Smooth muscle cell (in vitro differentiated cells): ENCODE measurements around the gene TENT4B. TPM values are rescaled to one million over a fixed set of nuclear protein-coding genes. Genes with fewer than 3 reads are reported as not detected.
"Not testable (repeated sequence)": the region's sequence is repeated elsewhere in the genome, so short reads cannot be mapped to it uniquely, and the experiment has no call there.

Experiments
- DNase-seq: peaks from one replicate; lab custom pipeline; 2025; ENCODE audit not compliant: unreplicated experiment; lab: John Stamatoyannopoulos, UW
- H2AFZ ChIP-seq: fragments of 200-600 bp; sonication (generic); 2 replicates; pipeline ENCODE4 v1.6.0; 2016; ENCODE audit warnings: antibody characterized with exemption, low read depth, mild to moderate bottlenecking
- H3F3A ChIP-seq: fragments of 200-600 bp; sonication (generic); 2 replicates; pipeline ENCODE4 v1.6.0; 2017; ENCODE audit warnings: antibody characterized with exemption, low read depth
- H3K27ac ChIP-seq: fragments of 200-600 bp; sonication (generic); 2 replicates; pipeline ENCODE4 v1.5.1; 2016; ENCODE audit warnings: low read depth, mild to moderate bottlenecking
- H3K27me3 ChIP-seq: fragments of 200-600 bp; sonication (generic); 2 replicates; pipeline ENCODE4 v1.6.1; 2016; ENCODE audit warnings: low read depth, mild to moderate bottlenecking
- H3K36me3 ChIP-seq: fragments of 200-600 bp; sonication (generic); 2 replicates; pipeline ENCODE4 v1.5.1; 2016; ENCODE audit warnings: low read depth
- H3K4me1 ChIP-seq: fragments of 200-600 bp; sonication (generic); 2 replicates; pipeline ENCODE4 v1.5.1; 2016; ENCODE audit warnings: low read depth
- H3K4me2 ChIP-seq: fragments of 200-600 bp; sonication (generic); 2 replicates; pipeline ENCODE4 v1.6.0; 2016; ENCODE audit warnings: mild to moderate bottlenecking
- H3K4me3 ChIP-seq: fragments of 200-600 bp; sonication (generic); 2 replicates; pipeline ENCODE4 v1.5.1; 2016; ENCODE audit warnings: mild to moderate bottlenecking
- H3K79me2 ChIP-seq: fragments of 200-600 bp; sonication (generic); 2 replicates; pipeline ENCODE4 v1.6.0; 2016; ENCODE audit warnings: low read depth, mild to moderate bottlenecking
- H3K9ac ChIP-seq: fragments of 200-600 bp; sonication (generic); 2 replicates; pipeline ENCODE4 v1.6.0; 2016; ENCODE audit warnings: low read depth
- H3K9me3 ChIP-seq: fragments of 200-600 bp; sonication (generic); replicated peaks from 2 replicates; pipeline ENCODE4 v1.5.1; 2016; ENCODE audit warnings: low read depth
- H4K20me1 ChIP-seq: fragments of 200-600 bp; sonication (generic); 2 replicates; pipeline ENCODE4 v1.6.0; 2016; ENCODE audit warnings: low read depth
- WGBS: methylation state at CpG from one replicate; pipeline ENCODE4 v1.1.7; 2016; ENCODE audit warnings: low lambda C conversion rate; 5-methylcytosine and 5-hydroxymethylcytosine counted together
- polyA plus RNA-seq: library from polyadenylated mRNA; unstranded; fragments of >200 nt; fragmentation: Nextera tagmentation; extraction: Ambion mirVana; gene quantifications from 2 replicates; pipeline ENCODE4 v1.2.1, GENCODE V29; 2016
- total RNA-seq: library from RNA; depleted of rRNA; stranded (reverse); fragments of >200 nt; gene quantifications from 2 replicates; pipeline ENCODE4 v1.2.3, GENCODE V29; 2014
- TF ChIP-seq, protein P1 (sequence below): fragments of 200-600 bp; sonication (generic); IDR thresholded peaks from 2 replicates; pipeline ENCODE4 v1.5.1; 2017; ENCODE audit warnings: borderline replicate concordance, mild to moderate bottlenecking, antibody characterized with exemption; ENCODE audit not compliant: insufficient read depth, poor library complexity, severe bottlenecking

The TENT4B gene
- total and polyA plus RNA-seq, 2 experiments from 2014 or later, result 2.6 to 8.8 TPM

- Histone ChIP-seq H3K4me1 (no peaks in the 10 kb centered on the region), H3K4me2 (no peak overlapping the region), H3K27me3 (no peaks in the 10 kb centered on the region), H3K9ac (no peak overlapping the region), H3K9me3 (no peaks in the 10 kb centered on the region), H3K27ac (no peak overlapping the region), H4K20me1 (no peaks in the 10 kb centered on the region), H3K4me3 (no peak overlapping the region), H3F3A (no peaks in the 10 kb centered on the region), H3K36me3 (no peaks in the 10 kb centered on the region), H3K79me2 (no peaks in the 10 kb centered on the region), H2AFZ (no peak overlapping the region)
- 86% methylated on average over 2 of the region's 2 CpGs for WGBS
- DNase-seq, result no peak
- TF ChIP-seq, protein P1, sequence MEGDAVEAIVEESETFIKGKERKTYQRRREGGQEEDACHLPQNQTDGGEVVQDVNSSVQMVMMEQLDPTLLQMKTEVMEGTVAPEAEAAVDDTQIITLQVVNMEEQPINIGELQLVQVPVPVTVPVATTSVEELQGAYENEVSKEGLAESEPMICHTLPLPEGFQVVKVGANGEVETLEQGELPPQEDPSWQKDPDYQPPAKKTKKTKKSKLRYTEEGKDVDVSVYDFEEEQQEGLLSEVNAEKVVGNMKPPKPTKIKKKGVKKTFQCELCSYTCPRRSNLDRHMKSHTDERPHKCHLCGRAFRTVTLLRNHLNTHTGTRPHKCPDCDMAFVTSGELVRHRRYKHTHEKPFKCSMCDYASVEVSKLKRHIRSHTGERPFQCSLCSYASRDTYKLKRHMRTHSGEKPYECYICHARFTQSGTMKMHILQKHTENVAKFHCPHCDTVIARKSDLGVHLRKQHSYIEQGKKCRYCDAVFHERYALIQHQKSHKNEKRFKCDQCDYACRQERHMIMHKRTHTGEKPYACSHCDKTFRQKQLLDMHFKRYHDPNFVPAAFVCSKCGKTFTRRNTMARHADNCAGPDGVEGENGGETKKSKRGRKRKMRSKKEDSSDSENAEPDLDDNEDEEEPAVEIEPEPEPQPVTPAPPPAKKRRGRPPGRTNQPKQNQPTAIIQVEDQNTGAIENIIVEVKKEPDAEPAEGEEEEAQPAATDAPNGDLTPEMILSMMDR, result no peak
Observed at GRCh38 chr16:50124769-50125168, 28.3 kb upstream of the TENT4B start.

DNA sequence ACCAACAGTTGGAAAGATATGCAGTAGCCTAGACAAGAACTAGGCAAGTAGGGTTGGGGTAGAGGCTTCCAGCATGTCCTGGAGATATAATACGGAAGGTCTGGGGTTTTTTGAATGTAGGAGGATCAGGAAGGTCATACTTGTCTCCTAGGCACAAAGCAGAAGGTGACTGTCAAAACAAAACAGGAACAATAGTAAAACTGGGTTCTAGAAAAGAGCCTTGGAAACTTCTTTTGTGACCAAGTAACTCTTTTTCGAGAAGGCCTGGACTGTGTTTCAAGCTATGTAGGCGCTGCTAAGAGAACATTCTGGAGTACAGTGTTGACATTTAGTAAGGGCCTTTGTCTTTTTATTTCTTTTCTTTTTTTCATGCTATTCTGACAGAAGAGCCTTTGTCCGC, 26.9 kb upstream of the TENT4B start:
- H3K36me3 ChIP-seq, result no peaks in the 10 kb centered on the region
- H3K9me3 ChIP-seq, result no peaks in the 10 kb centered on the region
- no peaks in the 10 kb centered on the region for H3K79me2 ChIP-seq
- H3K27me3 ChIP-seq, result no peaks in the 10 kb centered on the region
- DNase-seq, result no peak
- TF ChIP-seq, protein P1, result no peak
- no peak overlapping the region for H3K4me2 ChIP-seq
- H3K9ac ChIP-seq, result no peak overlapping the region
- WGBS, result 92% methylated on average over 4 of the region's 4 CpGs
- H2AFZ ChIP-seq, result no peak overlapping the region
- H3K4me1 ChIP-seq, result no peaks in the 10 kb centered on the region
- H3F3A ChIP-seq, result no peaks in the 10 kb centered on the region
- no peak overlapping the region for H3K4me3 ChIP-seq
- H4K20me1 ChIP-seq, result no peaks in the 10 kb centered on the region
- H3K27ac ChIP-seq, result no peak overlapping the region

DNA sequence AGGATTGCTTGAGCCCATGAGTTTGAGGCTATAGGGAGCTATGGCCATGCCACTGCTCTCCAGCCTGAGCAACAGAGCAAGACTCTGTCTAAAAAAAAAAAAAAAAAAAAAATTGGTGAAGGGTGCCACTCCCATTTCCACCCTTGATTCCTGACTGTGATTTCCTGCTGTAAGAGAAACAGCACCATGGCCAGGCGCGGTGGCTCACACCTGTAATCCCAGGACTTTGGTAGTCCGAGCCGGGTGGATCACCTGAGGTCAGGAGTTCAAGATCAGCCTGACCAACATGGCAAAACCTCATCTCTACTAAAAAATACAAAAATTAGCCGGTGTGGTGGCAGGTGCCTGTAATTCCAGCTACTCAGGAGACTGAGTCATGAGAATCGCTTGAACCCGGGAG, 20.5 kb upstream of the TENT4B start:
- DNase-seq, H3K27ac ChIP-seq, H3K79me2 ChIP-seq, H3K9ac ChIP-seq, H3K9me3 ChIP-seq, H3K4me1 ChIP-seq, H3F3A ChIP-seq, H2AFZ ChIP-seq, H3K36me3 ChIP-seq, H3K27me3 ChIP-seq, H3K4me3 ChIP-seq, H3K4me2 ChIP-seq, H4K20me1 ChIP-seq: not testable (repeated sequence)
- WGBS, result 95% methylated on average over 7 of the region's 7 CpGs

DNA sequence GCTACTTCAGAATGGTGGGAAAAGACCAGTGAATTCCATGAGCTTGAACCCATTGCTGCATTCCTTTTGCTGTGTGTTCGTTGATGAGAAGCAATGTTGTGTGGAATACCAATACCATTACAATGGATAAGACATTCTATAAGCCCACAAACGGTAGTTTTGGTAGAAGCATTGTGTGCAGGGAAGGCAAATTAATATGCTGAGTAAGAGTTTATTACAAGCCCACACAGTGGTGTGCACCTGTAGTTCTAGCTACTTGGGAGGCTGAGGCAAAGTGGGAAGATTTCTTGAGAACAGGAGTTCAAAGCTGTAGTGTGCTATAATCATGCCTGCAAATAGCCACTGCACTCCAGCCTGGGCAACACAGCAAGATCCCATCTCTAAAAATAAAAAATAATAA, 19.9 kb upstream of the TENT4B start:
- Histone ChIP-seq H3K36me3 (no peaks in the 10 kb centered on the region), H3K9me3 (no peaks in the 10 kb centered on the region), H3K4me1 (no peaks in the 10 kb centered on the region), H4K20me1 (no peaks in the 10 kb centered on the region), H3K27me3 (no peaks in the 10 kb centered on the region), H3K4me3 (no peak overlapping the region), H2AFZ (no peak overlapping the region), H3K27ac (no peak overlapping the region), H3K79me2 (no peaks in the 10 kb centered on the region), H3K9ac (no peak overlapping the region), H3F3A (no peaks in the 10 kb centered on the region), H3K4me2 (no peak overlapping the region)
- 62% methylated on average over 2 of the region's 2 CpGs for WGBS
- DNase-seq, result no peak
- TF ChIP-seq, protein P1, result no peak
